IPS-NIHi7 (cell line): ENCODE measurements around the gene CNNM2.
"Not testable (repeated sequence)": the region's sequence is repeated elsewhere in the genome, so short reads cannot be mapped to it uniquely, and the experiment has no call there.

Experiments
- DNase-seq: peaks from one replicate; pipeline ENCODE4 v3.0.0; 2012; ENCODE audit warnings: mixed read lengths; ENCODE audit errors: extremely low spot score

CNNM2 gene

GRCh38 chr10:103041391-103041790, 123.3 kb downstream of the CNNM2 start:
- no peak for DNase-seq

GRCh38 chr10:103042129-103042528, 124.0 kb downstream of the CNNM2 start:
- DNase-seq: peak; percentile 49

DNA sequence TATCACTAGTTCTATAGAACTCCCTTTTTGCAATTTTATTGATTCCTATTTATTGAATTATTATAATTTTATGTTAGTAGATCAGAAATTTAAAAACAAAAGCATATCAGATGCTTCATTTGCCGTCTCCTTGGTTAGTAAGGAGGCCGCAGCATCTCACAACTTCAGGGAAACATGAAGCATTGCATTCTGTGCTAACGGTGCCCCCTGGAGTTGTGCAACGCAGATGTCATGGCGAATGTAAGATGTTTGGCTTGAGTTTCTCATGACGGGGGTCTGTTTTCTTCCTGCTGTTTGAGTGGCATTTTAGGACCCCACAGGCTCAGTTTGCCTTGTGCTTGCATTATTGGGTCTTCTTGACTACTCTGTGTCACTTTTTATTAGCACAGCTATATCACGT, 124.8 kb downstream of the CNNM2 start:
- DNase-seq: no peak

DNA sequence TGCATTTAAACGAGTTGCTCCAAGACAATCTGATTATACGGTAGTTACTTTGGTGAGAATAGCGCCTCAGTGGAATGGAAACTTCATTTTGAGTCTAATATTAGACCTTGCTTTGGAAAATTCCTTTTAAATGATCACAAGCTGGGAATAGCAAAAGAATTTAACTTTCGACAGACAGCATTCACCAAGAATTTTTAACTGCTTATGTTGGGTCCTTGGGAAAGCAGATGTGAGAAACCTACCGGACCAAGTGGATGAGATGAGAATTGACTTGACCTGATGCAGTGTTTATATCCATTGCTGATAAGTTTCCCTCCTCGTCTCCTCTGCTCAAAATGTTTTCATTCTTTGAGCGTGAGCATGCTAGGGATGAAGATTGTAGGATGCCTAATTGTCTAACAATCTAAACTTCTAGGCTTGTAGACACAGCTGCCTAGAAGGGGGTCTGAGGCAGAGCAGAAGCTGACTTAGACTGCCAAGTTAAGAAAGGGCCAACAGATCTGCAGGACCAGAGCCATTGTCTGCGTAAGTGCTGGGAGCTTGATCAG, 126.9 kb downstream of the CNNM2 start:
- no peak for DNase-seq

- no peak for DNase-seq
These were observed 127.9 kb downstream of the CNNM2 start for GRCh38 chr10:103045961-103046360.

- DNase-seq: no peak
These were observed 129.3 kb downstream of the CNNM2 start for GRCh38 chr10:103047381-103047780.

DNA sequence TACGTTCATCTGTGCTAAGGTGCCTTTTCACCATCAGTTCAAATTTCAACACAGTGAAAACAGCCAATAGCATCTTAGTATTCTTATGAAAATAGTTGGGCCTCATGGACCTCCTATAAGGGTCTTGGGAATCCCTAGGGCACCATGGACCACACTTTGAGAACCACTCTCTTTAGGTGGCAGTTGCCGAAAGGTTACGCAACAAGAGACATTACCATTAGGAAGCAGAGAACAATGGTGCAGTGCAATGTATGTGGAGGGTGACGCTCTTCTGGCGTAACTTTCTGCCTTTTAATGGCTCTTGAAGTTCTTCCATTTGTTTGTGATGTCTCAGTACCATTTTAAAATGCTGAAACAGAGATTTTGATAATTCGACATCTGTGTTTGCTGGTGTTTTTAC, 131.1 kb downstream of the CNNM2 start:
- DNase-seq: no peak

DNA sequence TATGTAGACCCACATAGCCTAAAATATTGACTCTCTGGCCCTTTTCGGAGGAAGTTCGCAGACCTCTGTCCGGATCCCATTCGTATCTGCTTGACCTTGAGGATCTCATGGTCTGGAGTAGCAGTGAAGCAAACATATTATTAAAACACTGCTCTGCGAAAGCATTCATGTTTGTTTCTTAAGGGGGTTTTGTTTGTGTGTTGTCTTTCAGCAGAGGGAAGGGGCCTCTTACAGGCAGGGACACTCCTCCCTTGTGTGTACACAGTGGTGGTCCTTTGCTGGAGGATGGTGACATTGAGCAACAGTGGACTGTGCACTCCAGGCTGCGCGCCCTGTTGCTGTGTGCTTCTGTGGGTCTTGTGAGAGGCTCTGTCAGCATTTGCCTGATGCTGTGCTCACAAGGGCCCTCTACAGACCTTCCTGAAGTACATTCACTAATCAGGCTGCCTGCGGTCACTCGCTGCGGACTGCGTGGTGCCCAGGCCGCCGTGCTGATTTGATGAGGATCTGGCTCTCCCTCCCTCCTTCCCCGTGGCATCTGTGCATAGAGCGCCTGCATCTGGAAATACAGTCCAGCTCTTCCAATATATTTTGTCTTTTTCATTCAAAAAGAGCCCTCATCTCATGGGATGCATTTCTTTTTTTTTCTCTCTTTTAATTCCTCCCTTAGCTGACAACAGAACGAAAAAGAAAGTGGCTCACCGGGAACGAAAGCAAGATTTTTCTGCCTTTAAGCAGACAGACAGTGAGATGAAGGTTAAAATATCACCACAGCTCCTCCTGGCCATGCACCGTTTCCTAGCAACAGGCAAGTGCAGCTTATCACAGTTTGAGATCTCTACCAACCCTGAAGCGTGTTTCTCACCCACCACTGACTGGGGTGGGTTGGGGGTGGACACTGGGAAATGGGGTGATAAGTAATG, 135.8 kb downstream of the CNNM2 start:
- peak; percentile 71 for DNase-seq

DNA sequence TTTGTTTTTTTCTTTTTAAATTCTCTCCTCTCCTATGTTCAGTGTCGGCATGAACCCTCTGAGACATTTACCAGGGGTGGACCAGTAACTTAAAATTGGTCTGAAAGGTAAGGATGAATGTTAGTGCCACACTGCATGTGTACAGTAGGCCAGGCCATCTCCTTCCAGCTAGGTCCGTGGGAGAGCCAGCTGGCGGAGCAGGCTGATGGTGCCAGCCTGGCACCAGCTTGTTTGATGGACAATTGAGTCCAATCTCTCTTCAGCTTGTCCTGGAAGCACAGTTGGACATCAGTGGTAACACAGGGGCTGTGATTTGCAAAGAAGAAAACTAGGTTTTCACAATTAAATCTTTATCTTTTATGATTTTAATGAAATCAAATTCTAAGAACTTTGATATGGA, 136.5 kb downstream of the CNNM2 start:
- no peak for DNase-seq

DNA sequence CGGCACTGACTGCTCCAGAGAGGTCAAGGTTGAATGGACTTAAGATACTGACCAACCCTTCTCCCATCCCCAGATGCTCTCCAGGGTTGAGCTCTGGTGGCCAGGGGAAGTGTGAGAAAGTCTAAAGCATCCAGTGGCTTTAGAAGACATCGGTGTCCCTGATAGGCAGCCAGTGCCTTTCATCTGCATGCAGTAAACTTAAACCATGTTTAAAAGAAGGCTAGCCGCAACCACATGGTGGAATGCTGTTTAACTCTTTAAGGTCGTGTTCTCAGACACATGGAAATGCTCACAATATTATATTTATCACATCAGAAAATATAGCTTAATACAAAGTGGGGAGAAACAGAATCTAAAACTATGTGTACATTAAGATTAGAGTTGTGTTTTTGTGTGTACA, 137.0 kb downstream of the CNNM2 start:
- no peak for DNase-seq

DNA sequence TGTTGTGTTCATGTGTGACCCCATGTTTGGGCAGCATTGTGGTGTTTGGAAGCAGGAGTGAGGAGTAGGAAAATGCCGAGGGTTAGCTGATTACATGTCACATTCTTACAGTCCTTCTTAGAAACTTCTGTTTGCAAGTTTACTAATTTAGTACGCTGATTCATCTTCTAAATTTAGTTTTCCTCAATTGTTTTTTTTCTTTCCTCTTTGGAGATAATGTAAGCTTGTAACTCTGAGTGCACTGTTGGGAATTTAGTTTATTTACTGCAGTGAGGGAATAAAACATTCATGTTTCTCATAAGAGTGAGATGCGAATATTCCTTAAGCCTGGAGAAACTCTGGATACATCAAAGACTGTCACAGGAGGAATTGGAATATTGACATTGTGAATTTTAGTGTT, 139.9 kb downstream of the CNNM2 start:
- DNase-seq: no peak

DNA sequence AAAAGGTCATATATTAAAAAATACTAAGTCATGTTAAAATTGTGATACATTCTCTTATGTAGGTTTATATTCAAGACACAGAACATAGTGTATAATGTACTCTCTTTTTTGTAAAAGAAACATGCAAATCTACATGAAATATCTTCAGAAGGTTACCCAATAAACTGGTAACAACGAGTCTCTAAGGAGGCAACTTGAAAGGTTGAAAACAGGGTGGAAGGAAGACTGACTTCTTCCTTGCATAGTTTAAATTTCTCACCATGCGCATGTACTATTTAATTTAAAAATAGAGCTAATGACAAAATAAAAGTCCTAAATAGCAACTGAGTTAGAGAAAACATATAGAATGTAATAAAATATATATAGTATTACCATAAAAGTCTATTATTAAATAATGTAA, 142.5 kb downstream of the CNNM2 start:
- no peak for DNase-seq

- DNase-seq: no peak
These were observed 144.9 kb downstream of the CNNM2 start for GRCh38 chr10:103062854-103063590.

- no peak for DNase-seq
These were observed 146.9 kb downstream of the CNNM2 start for GRCh38 chr10:103064956-103065355.

GRCh38 chr10:103066141-103067098, 148.3 kb downstream of the CNNM2 start:
- no peak for DNase-seq

DNA sequence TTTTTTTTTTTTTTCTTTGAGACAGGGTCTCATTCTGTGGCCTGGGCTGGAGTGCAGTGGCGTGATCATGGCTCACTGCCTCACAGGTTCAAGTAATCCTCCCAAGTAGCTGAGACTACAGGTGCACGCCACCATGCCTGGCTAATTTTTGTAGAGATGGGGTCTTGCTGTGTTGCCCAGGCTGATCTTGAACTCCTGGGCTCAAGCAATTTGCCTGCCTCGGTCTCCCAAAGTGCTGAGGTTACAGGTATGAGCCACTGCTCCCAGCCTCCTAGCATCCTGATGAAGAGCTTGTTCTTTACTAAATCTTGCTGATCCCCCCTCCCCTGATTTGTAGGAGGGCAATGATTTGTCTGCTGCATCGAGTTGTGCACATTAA, 149.0 kb downstream of the CNNM2 start:
- DNase-seq: not testable (repeated sequence)

DNA sequence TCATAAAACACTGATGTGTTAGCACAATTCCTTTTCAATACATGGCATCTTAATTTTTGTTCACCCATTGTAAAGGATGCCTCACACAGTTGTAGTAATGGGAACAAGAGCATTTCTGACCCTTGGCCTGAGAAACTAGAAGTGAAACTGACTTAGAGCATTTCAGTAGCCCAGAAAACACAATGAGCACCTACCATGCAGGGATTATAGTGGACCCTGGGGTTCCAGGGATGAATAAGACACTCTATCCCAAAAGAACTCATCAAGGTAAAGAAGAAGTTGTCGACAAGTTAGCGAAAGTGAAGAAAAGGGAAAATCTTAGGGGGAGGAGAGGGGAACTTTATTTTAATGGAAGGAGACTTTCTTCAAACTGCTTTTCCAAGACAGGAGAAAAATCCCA, 149.4 kb downstream of the CNNM2 start:
- no peak for DNase-seq

DNA sequence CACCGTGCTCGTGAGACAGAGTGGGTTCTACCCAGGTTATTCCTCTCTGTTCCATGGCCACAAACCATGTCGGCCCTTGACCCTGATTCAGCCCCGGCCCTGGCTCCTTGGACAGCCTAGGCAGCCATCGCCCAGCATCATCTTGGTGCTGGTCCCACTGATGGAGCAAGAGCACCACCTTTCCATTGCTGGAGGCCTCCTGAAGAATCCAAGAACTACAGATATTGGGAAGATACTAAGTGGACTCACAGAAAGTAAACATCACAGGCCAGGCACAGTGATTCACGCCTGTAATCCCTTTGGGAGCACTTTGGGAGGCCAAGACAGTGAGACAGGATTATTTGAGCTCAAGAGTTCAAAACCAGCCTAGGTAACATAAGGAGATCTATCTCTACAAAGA, 149.9 kb downstream of the CNNM2 start:
- DNase-seq: no peak

GRCh38 chr10:103069453-103070331, 151.6 kb downstream of the CNNM2 start:
- DNase-seq: peak; percentile 77

GRCh38 chr10:103072276-103072675, 154.2 kb downstream of the CNNM2 start:
- DNase-seq: no peak

GRCh38 chr10:103072891-103073290, 154.8 kb downstream of the CNNM2 start:
- DNase-seq: no peak
